Left lung (tissue), 10 donors: ENCODE results near the gene NISCH. TPM values are rescaled to one million over a fixed set of nuclear protein-coding genes. Genes with fewer than 3 reads are reported as not detected.

Experiments used
- ATAC-seq: fragments of 200-7000 bp; cut with Tn5 transposase; one replicate; pipeline ENCODE4 v1.9.1; 2020; ENCODE audit warnings: moderate library complexity
- DNase-seq, 4 donors: peaks; one replicate each; pipeline ENCODE4 v3.0.0-alpha.2; 2013 to 2020
- H3K27ac ChIP-seq, 2 donors: fragments of 200-600 bp; sonication (generic) in 1 of 2; one replicate each; pipeline versions ENCODE4 v1.5.0 to v1.8.0; 2020 to 2021
- H3K27me3 ChIP-seq, 2 donors: fragments of 200-600 bp; sonication (generic) in 1 of 2; one replicate each; pipeline versions ENCODE4 v1.5.0 to v1.8.0; 2020 to 2021
- H3K36me3 ChIP-seq, 2 donors: fragments of 200-600 bp; sonication (generic) in 1 of 2; one replicate each; pipeline versions ENCODE4 v1.5.0 to v1.8.0; 2020 to 2021
- H3K4me1 ChIP-seq, 2 donors: fragments of 200-600 bp; one replicate each; pipeline ENCODE4 v1.8.0; 2021
- H3K4me3 ChIP-seq, 2 donors: fragments of 200-600 bp; sonication (generic) in 1 of 2; one replicate each; pipeline versions ENCODE4 v1.5.0 to v1.8.0; 2020 to 2021; ENCODE audit warnings: mild to moderate bottlenecking in 1 of 2
- H3K9me3 ChIP-seq, 2 donors: fragments of 200-600 bp; sonication (generic) in 1 of 2; one replicate each; pipeline versions ENCODE4 v1.5.0 to v1.8.0; 2020 to 2021
- intact Hi-C, 2 donors: fragments of 100-400 bp; cut with DNase I; formaldehyde crosslinking; loops; one replicate each; pipeline versions ENCODE4 v1.11.2 to v1.14.2; 2022
- polyA plus RNA-seq, 6 donors: library from polyadenylated mRNA; unstranded; fragments of 120-200 nt; gene quantifications; one replicate each; pipeline ENCODE4 v1.2.1, GENCODE V29; 2013; ENCODE audit not compliant: insufficient read length in 6 of 6
- total RNA-seq, 2 donors: library from RNA; stranded (reverse); fragmentation: NEBNext Ultra II Directional; extraction: Animal tissue kit (Norgen Biotek cat#: 25700); gene quantifications; one replicate each; pipeline ENCODE4 v1.2.1, GENCODE V29; 2021
- TF ChIP-seq, protein P1 (sequence below), 2 donors: fragments of 200-600 bp; sonication (generic) in 1 of 2; IDR thresholded peaks; one replicate each; pipeline versions ENCODE4 v1.5.0 to v1.8.0; 2021; ENCODE audit warnings: antibody characterized with exemption in 2 of 2
- donor health status: DM: no; HTN: yes; CAD: no.
- donor health status: DM: no; HTN: no; CAD: no.

The NISCH gene
- total and polyA plus RNA-seq, 8 donors, result 72.6 to 178 (median 140) TPM

- Histone ChIP-seq H3K4me1 (peaks cover 4 to 42% of the 10 kb centered on the region in 2 donors), H3K36me3 (peaks cover 0 to 42% of the 10 kb centered on the region in 2 donors), H3K27ac (no peak overlapping the region), H3K27me3 (peaks cover 0 to 5% of the 10 kb centered on the region in 2 donors), H3K4me3 (no peak overlapping the region), H3K9me3 (no peaks in the 10 kb centered on the region)
- DNase-seq (no peak), ATAC-seq (no peak)
- TF ChIP-seq, protein P1, sequence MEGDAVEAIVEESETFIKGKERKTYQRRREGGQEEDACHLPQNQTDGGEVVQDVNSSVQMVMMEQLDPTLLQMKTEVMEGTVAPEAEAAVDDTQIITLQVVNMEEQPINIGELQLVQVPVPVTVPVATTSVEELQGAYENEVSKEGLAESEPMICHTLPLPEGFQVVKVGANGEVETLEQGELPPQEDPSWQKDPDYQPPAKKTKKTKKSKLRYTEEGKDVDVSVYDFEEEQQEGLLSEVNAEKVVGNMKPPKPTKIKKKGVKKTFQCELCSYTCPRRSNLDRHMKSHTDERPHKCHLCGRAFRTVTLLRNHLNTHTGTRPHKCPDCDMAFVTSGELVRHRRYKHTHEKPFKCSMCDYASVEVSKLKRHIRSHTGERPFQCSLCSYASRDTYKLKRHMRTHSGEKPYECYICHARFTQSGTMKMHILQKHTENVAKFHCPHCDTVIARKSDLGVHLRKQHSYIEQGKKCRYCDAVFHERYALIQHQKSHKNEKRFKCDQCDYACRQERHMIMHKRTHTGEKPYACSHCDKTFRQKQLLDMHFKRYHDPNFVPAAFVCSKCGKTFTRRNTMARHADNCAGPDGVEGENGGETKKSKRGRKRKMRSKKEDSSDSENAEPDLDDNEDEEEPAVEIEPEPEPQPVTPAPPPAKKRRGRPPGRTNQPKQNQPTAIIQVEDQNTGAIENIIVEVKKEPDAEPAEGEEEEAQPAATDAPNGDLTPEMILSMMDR (IDR thresholded peaks at IDR 0.05), result no peak
- intact Hi-C loops, result no loop called here
Measured at GRCh38 chr3:52501046-52501445, 45.6 kb downstream of the NISCH start.

DNA sequence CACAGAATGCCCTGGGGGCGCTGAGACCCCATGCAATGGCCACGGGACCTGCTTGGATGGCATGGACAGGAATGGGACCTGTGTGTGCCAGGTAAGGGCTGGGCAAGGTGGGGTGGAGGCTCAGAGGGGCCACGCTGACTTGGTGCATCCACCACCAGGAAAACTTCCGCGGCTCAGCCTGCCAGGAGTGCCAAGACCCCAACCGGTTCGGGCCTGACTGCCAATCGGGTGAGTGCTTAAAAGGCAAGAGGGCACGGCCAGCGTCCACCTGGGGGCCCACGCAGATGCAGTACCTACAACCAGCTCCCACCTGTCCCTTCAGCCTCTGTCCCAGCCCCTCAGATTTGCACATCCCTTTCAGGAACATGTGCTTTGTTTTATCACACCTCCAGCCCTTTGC lies 46.6 kb downstream of the NISCH start:
- DNase-seq (no peak), ATAC-seq (no peak)
- Histone ChIP-seq H3K27me3 (no peaks in the 10 kb centered on the region), H3K36me3 (peaks cover 0 to 51% of the 10 kb centered on the region in 2 donors), H3K4me3 (no peak overlapping the region), H3K27ac (no peak overlapping the region), H3K4me1 (peaks cover 4 to 32% of the 10 kb centered on the region in 2 donors), H3K9me3 (no peaks in the 10 kb centered on the region)
- TF ChIP-seq, protein P1 (IDR thresholded peaks at IDR 0.05), result no peak
- intact Hi-C loops, result no loop called here

DNA sequence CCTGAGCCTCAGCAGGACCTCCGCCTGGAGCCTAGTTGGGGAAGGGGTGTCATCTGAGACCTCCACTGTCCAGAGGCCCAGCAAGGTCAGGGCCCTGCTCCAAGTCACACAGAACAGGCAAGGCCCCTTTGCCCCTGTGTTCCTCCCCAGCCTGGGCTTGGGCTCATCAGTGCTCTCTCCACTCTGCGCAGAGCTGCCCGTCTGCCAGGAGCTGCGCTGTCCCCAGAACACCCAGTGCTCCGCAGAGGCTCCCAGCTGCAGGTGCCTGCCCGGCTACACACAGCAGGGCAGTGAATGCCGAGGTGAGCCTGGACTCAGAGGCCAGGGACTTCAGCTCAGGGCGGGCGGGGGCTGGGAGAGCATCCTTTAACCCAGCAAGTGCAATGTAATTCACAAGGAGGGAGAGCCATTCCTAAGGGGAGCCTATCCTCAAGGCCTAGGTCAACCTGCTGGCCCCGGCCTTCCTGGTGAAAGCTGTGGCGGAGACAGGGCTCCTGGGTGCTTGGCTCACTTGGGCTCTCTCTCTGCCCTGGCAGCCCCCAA lies 47.5 kb downstream of the NISCH start:
- H3K4me1 ChIP-seq, result peaks cover 4 to 23% of the 10 kb centered on the region in 2 donors
- no peak for ATAC-seq

GRCh38 chr3:52503788-52504424 lies 48.5 kb downstream of the NISCH start:
- ATAC-seq (no peak), DNase-seq (no peak)
- intact Hi-C loops, result no loop called here
- Histone ChIP-seq H3K36me3 (peaks cover 0 to 68% of the 10 kb centered on the region in 2 donors), H3K4me1 (peaks cover 0 to 13% of the 10 kb centered on the region in 2 donors), H3K9me3 (no peaks in the 10 kb centered on the region), H3K27ac (no peak overlapping the region), H3K4me3 (no peak overlapping the region), H3K27me3 (no peaks in the 10 kb centered on the region)
- TF ChIP-seq, protein P1 (IDR thresholded peaks at IDR 0.05), result no peak

More for the DNA sequence above, 47.5 kb downstream of the NISCH start:
- TF ChIP-seq, protein P1 (IDR thresholded peaks at IDR 0.05), result no peak
- no peaks in the 10 kb centered on the region for H3K9me3 ChIP-seq
- no peaks in the 10 kb centered on the region for H3K27me3 ChIP-seq
- H3K27ac ChIP-seq, result no peak overlapping the region
- DNase-seq, result no peak
- no peak overlapping the region for H3K4me3 ChIP-seq
- intact Hi-C loops, result no loop called here
- H3K36me3 ChIP-seq, result peaks cover 0 to 60% of the 10 kb centered on the region in 2 donors

GRCh38 chr3:52504977-52505376 lies 49.6 kb downstream of the NISCH start:
- Histone ChIP-seq H3K9me3 (no peaks in the 10 kb centered on the region), H3K4me3 (no peak overlapping the region), H3K36me3 (peaks cover 0 to 79% of the 10 kb centered on the region in 2 donors), H3K27ac (no peak overlapping the region), H3K4me1 (peaks cover 0 to 6% of the 10 kb centered on the region in 2 donors), H3K27me3 (no peaks in the 10 kb centered on the region)
- intact Hi-C loops, result no loop called here
- TF ChIP-seq, protein P1 (IDR thresholded peaks at IDR 0.05), result no peak
- ATAC-seq (no peak), DNase-seq (no peak)
